Prostate gland (tissue), 2 donors: ENCODE results near the gene MR1.

ENCODE experiments used
- POLR2A ChIP-seq: fragments of 450-650 bp; IDR thresholded peaks from one replicate; pipeline ENCODE4 v1.6.1; 2016; ENCODE audit warnings: antibody characterized with exemption, mild to moderate bottlenecking
- POLR2AphosphoS5 ChIP-seq: sonication (generic); formaldehyde crosslinking; IDR thresholded peaks from one replicate; pipeline ENCODE4 v1.6.1; 2017; ENCODE audit warnings: antibody characterized with exemption
- TF ChIP-seq, protein P1 (sequence below), 4 experiments: fragments of 200-600 bp in 2 of 4; fragments of 450-650 bp in 2 of 4; sonication (generic) in 2 of 4; IDR thresholded peaks; 1 replicate in 3 of 4; 2 replicates in 1 of 4; pipeline ENCODE4 v1.5.1; 2016 to 2019; ENCODE audit warnings: antibody characterized with exemption in 4 of 4, mild to moderate bottlenecking in 2 of 4, moderate library complexity in 2 of 4

DNA sequence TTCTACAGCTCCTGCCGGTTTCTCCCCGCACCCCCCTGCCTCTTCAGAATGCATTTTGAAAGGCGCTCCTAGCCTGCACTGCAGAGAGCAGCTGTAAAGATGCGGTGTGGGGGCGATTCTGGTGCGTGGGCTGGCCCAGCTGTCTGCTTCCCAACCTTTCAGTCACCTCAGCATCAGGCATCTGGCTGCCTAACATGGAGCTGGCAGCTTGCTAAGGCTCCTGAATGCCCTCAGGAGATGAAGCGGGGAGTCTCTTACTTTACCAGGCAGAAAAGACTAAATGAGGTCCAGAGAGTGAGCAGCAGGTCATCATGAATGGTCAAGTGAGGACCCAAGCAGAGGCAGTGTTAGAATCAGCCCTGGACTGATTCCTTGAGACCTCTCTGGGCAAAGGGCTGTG is 63.5 kb downstream of the MR1 start:
- TF ChIP-seq, protein P1, sequence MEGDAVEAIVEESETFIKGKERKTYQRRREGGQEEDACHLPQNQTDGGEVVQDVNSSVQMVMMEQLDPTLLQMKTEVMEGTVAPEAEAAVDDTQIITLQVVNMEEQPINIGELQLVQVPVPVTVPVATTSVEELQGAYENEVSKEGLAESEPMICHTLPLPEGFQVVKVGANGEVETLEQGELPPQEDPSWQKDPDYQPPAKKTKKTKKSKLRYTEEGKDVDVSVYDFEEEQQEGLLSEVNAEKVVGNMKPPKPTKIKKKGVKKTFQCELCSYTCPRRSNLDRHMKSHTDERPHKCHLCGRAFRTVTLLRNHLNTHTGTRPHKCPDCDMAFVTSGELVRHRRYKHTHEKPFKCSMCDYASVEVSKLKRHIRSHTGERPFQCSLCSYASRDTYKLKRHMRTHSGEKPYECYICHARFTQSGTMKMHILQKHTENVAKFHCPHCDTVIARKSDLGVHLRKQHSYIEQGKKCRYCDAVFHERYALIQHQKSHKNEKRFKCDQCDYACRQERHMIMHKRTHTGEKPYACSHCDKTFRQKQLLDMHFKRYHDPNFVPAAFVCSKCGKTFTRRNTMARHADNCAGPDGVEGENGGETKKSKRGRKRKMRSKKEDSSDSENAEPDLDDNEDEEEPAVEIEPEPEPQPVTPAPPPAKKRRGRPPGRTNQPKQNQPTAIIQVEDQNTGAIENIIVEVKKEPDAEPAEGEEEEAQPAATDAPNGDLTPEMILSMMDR (IDR thresholded peaks at IDR 0.05), result no peak
- TF ChIP-seq POLR2A (no peak), POLR2AphosphoS5 (no peak)
